ENCODE results near the gene CCNT1. TPM values are rescaled to one million over a fixed set of nuclear protein-coding genes. Genes with fewer than 3 reads are reported as not detected.

CCNT1 gene
- total and polyA plus RNA-seq, 2 of the 13 experiments (the other 11 are each of a cell fraction or from before 2014, with no cell fraction given), result 18.0 to 28.2 TPM

DNA sequence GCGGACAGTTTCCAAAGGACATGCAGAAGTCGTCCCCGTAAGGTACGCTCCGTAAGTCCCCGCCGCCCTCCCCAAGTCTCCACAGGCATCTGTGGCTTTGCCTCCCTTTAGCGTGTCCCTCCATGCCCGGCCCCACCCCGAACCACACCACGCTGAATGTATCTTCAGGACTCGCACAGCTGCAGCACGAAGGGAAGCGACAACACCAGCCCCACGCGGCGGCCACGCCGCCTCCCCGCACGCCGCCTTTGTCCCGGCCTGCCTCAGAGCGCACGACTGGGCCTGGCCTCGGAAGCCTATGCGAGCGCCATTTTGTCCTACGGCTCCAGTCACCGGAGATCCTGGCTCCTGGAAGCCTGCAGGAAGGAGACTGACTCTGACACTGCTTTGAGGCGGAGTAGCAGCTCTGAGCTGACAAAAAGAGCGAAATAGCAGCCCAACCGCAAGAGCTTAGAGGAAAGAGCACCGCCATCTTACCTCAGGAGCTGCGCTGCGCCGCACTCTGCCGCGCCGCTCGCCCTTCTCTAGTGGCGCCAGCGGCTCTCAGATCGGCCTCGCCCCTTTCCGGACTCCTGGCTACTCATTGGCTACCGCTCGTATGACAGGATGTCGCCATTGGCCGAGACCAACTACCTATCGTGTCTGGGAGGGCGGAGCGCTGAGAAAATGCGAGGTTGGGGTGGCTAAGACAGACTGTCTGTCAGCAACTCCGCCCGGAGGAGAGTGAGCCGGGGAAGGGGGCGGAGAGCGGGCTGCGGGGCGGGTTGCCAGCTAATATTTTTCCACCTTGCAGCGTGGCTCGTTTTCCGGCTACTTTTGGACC lies 34.6 kb downstream of the CCNT1 start, which contains the start of gene KANSL2 (continued):
- no peak for TF ChIP-seq PLSCR1 (CRISPR knock-in tag; IDR thresholded peaks at IDR 0.05; ENCODE audit: borderline replicate concordance)
- TF ChIP-seq GABPA (IDR thresholded peaks at IDR 0.05; ENCODE audit: low read depth, low read length), result 0 out of 2 replicates have a peak, but pooled peaks have one; percentile 6
- TF ChIP-seq GABPA (CRISPR knock-in tag; IDR thresholded peaks at IDR 0.05; ENCODE audit: low read depth), result peak; percentile 56
- peak; percentile 95 for TF ChIP-seq DMAP1 (CRISPR knock-in tag; IDR thresholded peaks at IDR 0.05)
- TF ChIP-seq MED1 (CRISPR knock-in tag; IDR thresholded peaks at IDR 0.05), result peak; percentile 66
- no peak; the same call in 1 of the 2 replicates for TF ChIP-seq ZBTB38 (CRISPR knock-in tag; IDR thresholded peaks at IDR 0.05)
- TF ChIP-seq ZNF33A (CRISPR knock-in tag; IDR thresholded peaks at IDR 0.05; ENCODE audit: borderline replicate concordance), result no peak; the same call in 1 of the 2 replicates
- peak; percentile 75 for TF ChIP-seq MIXL1 (CRISPR knock-in tag; IDR thresholded peaks at IDR 0.05)
- TF ChIP-seq, protein P1, sequence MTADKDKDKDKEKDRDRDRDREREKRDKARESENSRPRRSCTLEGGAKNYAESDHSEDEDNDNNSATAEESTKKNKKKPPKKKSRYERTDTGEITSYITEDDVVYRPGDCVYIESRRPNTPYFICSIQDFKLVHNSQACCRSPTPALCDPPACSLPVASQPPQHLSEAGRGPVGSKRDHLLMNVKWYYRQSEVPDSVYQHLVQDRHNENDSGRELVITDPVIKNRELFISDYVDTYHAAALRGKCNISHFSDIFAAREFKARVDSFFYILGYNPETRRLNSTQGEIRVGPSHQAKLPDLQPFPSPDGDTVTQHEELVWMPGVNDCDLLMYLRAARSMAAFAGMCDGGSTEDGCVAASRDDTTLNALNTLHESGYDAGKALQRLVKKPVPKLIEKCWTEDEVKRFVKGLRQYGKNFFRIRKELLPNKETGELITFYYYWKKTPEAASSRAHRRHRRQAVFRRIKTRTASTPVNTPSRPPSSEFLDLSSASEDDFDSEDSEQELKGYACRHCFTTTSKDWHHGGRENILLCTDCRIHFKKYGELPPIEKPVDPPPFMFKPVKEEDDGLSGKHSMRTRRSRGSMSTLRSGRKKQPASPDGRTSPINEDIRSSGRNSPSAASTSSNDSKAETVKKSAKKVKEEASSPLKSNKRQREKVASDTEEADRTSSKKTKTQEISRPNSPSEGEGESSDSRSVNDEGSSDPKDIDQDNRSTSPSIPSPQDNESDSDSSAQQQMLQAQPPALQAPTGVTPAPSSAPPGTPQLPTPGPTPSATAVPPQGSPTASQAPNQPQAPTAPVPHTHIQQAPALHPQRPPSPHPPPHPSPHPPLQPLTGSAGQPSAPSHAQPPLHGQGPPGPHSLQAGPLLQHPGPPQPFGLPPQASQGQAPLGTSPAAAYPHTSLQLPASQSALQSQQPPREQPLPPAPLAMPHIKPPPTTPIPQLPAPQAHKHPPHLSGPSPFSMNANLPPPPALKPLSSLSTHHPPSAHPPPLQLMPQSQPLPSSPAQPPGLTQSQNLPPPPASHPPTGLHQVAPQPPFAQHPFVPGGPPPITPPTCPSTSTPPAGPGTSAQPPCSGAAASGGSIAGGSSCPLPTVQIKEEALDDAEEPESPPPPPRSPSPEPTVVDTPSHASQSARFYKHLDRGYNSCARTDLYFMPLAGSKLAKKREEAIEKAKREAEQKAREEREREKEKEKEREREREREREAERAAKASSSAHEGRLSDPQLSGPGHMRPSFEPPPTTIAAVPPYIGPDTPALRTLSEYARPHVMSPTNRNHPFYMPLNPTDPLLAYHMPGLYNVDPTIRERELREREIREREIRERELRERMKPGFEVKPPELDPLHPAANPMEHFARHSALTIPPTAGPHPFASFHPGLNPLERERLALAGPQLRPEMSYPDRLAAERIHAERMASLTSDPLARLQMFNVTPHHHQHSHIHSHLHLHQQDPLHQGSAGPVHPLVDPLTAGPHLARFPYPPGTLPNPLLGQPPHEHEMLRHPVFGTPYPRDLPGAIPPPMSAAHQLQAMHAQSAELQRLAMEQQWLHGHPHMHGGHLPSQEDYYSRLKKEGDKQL (CRISPR knock-in tag; IDR thresholded peaks at IDR 0.05; ENCODE audit: low read depth), result no peak
- no peak for TF ChIP-seq AGO1 (IDR thresholded peaks at IDR 0.05; ENCODE audit: low read depth, low read length, poor library complexity, severe bottlenecking)
- TF ChIP-seq ZNF382 (CRISPR knock-in tag; IDR thresholded peaks at IDR 0.05; ENCODE audit: borderline replicate concordance), result no peak
- TF ChIP-seq, protein P2, sequence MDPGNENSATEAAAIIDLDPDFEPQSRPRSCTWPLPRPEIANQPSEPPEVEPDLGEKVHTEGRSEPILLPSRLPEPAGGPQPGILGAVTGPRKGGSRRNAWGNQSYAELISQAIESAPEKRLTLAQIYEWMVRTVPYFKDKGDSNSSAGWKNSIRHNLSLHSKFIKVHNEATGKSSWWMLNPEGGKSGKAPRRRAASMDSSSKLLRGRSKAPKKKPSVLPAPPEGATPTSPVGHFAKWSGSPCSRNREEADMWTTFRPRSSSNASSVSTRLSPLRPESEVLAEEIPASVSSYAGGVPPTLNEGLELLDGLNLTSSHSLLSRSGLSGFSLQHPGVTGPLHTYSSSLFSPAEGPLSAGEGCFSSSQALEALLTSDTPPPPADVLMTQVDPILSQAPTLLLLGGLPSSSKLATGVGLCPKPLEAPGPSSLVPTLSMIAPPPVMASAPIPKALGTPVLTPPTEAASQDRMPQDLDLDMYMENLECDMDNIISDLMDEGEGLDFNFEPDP (CRISPR knock-in tag; conservative IDR thresholded peaks at IDR 0.05), result 0 out of 2 replicates have a peak, but pooled peaks have one; percentile 84
- TF ChIP-seq ZBTB43 (CRISPR knock-in tag; conservative IDR thresholded peaks at IDR 0.05), result 0 out of 2 replicates have a peak, but pooled peaks have one; percentile 48
- no peak for TF ChIP-seq ZBTB14 (CRISPR knock-in tag; IDR thresholded peaks at IDR 0.05)
- TF ChIP-seq TSC22D2 (CRISPR knock-in tag; IDR thresholded peaks at IDR 0.05; ENCODE audit: borderline replicate concordance), result no peak
- peak; percentile 92 for TF ChIP-seq ZNF607 (CRISPR knock-in tag; IDR thresholded peaks at IDR 0.05; ENCODE audit: borderline replicate concordance)
- TF ChIP-seq DR1 (CRISPR knock-in tag; IDR thresholded peaks at IDR 0.05), result peak; percentile 90
- no peak for TF ChIP-seq SRF (IDR thresholded peaks at IDR 0.05; ENCODE audit: low read depth, low read length)
